GM20000 (cell line): Measurements from ENCODE around the gene CEP112.

Experiments used
- DNase-seq: peaks from one replicate; pipeline ENCODE4 v3.0.0; 2012; ENCODE audit warnings: low spot score
- TF ChIP-seq, protein P1 (sequence below): IDR thresholded peaks from 2 replicates; pipeline ENCODE4 v1.5.1; 2012; ENCODE audit warnings: mild to moderate bottlenecking, control low read depth; ENCODE audit errors: extremely low read depth, missing control alignments

Gene CEP112

DNA sequence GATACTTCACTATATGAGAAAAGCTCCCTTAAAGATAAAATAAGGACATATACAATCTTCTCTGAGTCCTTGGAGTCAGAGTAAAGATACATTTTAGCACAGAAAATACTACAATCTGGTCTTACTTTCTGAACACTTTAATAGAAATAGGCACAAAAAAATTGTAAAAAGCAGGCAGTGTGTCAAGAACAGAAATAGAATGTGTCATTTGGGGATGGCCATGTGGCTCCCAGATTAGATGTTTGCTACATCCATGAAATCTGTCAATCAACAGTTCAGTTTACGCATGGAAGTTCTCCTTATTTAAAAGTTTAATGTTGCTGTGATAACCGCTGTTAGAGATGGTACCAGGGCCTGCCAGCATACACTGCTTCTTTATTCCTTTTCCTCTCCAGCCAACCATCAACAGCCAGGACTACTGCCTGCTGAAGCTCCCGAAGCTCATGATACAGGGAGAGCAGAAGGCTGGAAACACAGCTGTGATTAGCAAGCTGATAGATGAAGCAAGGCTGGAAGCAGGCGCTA is 278.5 kb downstream of the CEP112 start:
- DNase-seq = no peak
- TF ChIP-seq, protein P1, sequence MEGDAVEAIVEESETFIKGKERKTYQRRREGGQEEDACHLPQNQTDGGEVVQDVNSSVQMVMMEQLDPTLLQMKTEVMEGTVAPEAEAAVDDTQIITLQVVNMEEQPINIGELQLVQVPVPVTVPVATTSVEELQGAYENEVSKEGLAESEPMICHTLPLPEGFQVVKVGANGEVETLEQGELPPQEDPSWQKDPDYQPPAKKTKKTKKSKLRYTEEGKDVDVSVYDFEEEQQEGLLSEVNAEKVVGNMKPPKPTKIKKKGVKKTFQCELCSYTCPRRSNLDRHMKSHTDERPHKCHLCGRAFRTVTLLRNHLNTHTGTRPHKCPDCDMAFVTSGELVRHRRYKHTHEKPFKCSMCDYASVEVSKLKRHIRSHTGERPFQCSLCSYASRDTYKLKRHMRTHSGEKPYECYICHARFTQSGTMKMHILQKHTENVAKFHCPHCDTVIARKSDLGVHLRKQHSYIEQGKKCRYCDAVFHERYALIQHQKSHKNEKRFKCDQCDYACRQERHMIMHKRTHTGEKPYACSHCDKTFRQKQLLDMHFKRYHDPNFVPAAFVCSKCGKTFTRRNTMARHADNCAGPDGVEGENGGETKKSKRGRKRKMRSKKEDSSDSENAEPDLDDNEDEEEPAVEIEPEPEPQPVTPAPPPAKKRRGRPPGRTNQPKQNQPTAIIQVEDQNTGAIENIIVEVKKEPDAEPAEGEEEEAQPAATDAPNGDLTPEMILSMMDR = no peak

DNA sequence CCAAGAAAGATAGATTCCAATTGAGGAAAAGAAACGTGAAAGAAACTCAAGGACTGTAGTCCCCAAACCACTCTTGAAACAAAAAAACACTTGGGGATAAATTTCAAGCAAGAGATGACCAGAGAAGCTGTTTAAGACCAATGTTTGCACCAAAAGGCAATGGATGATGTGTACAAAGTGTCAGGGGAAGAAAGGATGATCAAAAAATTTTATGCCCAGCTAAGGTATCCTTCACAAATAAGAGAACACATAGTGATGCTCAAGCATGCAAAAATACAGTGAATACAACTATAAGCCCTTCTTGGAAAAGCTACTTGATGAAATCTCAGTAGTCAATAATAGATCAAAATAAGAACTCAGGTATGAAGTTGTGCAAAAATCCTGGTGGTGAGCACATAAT is 281.1 kb downstream of the CEP112 start:
- TF ChIP-seq, protein P1 = no peak
- no peak for DNase-seq

DNA sequence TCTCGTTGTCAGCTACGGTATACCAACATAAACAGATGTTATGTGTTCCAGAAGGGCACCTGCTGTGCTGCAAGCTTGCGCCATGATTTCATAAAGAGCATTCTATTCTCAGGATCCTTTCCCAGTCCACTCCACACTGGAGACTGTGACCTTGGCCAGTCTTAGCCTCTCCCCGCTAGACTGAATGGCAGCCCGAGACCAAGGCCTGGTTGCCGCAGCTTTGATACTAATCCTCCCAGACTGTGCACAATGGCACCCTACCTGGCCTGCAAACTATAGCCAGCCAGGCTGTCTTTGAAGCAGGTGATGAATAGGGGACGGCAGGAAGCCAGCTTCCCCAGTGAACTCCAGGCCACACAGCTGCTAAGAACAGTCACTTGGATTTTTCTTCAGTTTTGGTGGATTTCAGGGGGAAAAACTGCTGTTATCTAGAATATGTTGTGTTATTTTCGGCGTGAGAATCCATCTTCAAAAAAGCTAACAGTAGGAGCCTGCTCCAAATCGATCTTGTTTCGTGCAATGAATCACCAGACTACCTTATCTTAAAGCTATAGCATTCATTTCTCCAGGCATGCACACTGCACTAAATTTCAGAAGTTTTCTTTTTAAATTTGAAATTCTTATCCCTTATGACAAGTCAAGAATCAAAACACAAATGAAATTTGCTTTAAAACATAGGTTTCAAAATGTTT is 289.0 kb downstream of the CEP112 start:
- no peak for DNase-seq
- TF ChIP-seq, protein P1 = no peak

DNA sequence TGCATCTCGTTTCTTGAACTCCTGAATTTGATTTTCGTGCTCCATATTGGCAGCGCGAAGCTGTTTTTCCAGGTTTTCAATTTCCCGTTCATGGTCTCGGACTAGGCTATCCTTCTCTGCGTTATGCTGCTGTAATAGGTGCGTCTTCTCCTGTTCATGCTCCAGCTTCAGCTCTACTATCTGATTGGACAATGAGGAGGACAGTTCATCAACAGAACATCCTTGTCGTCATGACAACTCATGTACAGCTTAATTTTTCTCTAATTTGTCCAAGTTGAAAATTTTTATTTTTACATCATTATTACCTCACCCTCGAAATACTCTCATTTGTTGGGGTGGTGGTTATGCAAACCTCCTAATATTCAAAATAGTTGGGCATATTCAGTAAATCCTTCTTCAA is 289.8 kb downstream of the CEP112 start:
- no peak for DNase-seq
- TF ChIP-seq, protein P1 = no peak

DNA sequence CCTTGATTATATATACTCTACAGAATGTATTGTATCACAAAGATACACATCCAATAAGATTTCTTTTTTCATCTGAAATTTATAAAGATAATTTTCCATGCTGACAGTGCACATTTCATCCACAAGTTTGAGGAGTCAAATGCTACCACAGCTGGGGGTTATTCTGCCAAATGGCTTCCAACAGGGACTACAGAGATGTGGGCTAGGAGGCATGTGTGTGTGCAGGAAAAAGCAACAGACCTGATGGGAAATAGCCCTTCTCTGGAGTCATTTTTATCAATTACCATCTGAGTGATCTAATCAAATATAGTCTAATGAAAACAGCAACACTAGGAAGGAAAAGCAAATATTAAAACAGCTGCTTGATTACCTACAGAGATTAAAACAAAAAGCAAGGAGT is 290.5 kb downstream of the CEP112 start:
- TF ChIP-seq, protein P1 = no peak
- no peak for DNase-seq

DNA sequence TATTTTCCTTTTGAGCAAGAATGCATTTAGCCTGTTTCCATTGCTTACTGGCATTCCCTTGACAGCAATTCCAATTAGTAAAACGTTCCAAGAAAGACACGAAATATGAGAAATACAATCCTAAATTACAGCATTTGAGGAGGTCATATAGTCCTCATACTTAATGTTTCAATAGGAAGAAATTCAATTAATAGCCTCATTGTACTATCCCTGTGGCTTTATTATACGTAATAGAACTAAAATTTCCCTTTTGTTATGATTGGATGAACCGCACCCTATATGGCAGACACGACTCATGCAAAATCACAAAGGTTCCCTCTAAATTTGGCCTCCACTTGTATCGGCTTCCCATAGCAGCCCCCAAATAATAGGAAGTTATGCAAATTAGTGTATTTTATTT is 291.7 kb downstream of the CEP112 start:
- TF ChIP-seq, protein P1 = no peak
- no peak for DNase-seq

DNA sequence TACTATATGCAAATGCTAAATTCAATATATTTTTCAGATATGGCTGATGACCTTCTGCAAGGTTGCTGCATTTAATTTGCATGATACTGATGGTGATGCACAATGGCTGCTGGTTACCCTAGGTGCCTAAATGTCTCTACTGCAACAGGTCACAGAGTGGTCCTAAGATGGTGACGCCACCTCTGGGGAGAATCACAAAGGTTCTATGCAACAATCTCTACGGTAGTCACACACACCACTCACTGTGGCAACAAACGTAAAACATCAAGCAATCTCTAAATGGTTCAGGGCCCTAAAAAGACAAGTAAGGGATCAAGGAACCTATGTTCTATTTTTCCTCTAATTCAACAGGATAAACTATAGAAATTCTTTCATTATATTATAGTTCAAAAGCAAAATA is 293.3 kb downstream of the CEP112 start:
- TF ChIP-seq, protein P1 = no peak

More for the DNA sequence above, 293.3 kb downstream of the CEP112 start:
- DNase-seq = no peak
